Stimulated activated CD8-positive, alpha-beta memory T cell treated with anti-CD3 and anti-CD28 coated beads, Interleukin-4, amount 100 ng/mL, for 4 hours (primary cell): ENCODE data around the gene SCARF2.

Experiments used
- DNase-seq, 2 donors: peaks; one replicate each; pipeline ENCODE4 v3.0.0-alpha.2; 2020; ENCODE audit warnings: low read depth in 2 of 2, low spot score in 1 of 2

Gene SCARF2

DNA sequence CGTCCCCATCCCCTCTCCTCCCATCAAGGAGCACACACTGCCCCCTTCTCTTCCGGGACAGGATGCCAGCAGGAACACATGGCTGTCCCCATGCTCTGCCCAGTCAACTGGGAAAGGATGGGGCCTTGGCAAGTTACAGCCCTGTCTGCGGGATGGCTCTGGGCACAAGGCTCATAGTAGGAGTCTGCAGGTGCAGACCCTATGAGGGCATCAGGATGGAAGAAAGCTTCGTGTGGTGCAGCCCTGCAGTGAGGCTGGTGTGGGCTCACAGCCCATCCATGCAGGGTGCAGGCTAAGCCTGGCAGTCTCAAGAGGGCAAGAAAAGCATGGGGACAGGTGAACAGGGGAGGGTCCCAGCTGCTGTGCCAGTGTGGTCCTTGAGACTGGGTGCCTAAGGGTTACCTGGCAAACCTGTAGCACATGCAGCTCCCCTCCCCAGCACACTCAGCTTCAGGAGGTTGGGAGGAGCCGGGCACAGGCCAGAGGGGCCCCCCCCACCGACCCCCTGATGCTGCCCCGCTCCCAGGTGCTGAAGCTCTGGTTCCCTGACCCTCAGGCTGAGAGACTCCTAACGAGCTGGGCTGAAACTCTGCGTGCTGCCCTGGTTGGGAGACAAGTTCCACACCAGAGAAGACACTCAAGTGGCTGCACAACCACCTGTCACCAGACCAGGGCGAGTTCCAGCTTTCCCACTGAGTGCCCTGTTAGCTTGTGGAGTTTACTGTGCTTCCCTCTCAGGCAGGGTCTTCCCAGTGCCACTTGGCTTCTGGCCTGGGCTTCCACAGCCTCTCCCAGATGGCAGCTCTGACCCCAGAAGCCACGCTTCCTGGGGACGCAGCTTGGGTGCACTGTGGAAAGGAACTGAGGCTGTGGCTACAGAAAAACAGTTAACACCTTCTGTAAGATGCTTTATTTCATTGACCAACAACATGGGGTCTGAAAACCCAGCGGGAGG is 3.3 kb upstream of the SCARF2 start:
- no peak for DNase-seq

GRCh38 chr22:20439928-20440575 is 2.4 kb upstream of the SCARF2 start:
- DNase-seq, result no peak

DNA sequence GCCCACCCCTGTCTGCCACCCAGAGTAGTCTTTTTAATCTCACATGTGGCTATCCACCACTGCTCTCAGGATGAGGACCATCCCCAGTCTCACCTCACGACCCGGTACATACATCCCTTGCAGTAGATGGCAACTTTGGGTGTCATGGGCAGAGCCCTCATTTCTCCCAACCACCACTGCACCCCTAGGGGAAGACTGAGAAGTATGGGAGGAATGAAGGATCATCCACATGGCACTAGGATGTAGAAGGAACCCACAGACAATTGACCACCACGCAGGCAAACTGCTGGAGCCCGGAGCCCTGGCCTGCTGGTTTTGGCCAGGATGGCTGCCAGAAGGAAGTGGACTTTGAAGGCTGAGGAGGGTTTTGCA is 1.9 kb upstream of the SCARF2 start:
- no peak for DNase-seq

DNA sequence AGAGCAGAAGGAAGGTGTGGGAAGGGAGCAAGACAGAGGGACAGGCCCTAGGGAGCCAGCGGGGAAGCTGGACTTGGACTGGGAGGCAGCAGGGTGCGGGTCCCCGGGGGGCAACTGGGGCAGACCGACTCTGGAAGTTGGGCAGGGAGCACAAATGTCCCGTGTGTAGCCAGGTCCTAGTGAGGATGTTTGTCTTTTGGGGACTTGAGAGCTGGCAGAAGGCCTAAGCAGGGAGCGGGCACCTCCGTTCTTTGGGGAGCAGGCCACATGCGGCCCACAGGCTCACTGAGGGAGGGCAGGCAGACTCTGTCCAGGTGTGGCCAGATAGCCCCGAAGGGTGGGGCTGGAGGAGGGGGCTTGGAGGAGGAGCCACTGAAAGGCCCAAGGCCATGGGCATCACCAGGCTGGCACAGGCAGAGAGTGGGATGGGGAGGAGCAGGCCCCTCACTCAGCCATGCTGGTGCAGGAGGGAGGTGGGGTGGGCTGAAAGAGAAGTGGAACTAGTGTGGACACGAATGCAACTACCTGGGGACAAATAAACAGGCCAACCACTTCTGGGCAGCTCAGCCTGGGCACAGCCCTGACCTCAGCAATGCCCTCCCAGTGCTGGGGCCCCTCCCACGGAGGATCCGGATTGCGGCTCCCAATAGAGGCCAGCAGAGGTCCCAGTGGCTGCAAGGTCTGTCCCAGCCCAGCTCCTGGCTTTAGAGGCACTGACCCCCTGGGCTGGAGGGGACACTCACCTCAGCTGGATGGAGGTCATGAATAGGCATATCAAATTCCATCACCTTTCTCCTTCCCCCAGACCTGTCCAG is 1.3 kb upstream of the SCARF2 start:
- DNase-seq, result no peak

DNA sequence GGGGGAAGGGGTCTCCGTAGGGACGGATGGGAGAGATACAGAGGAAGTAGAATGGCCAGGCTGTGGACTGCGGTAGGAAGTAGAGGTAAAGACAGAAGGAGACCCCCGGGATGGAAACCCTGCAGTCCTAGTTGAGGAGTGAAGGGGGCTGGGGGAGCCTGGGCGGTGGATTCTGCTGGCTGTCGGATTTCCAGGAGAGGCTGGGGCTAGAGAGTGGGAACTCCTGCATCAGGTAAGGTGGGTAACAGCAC is 727 bp upstream of the SCARF2 start:
- no peak for DNase-seq

- no peak for DNase-seq
These were observed 635 bp downstream of the SCARF2 start for GRCh38 chr22:20436768-20437612.

DNA sequence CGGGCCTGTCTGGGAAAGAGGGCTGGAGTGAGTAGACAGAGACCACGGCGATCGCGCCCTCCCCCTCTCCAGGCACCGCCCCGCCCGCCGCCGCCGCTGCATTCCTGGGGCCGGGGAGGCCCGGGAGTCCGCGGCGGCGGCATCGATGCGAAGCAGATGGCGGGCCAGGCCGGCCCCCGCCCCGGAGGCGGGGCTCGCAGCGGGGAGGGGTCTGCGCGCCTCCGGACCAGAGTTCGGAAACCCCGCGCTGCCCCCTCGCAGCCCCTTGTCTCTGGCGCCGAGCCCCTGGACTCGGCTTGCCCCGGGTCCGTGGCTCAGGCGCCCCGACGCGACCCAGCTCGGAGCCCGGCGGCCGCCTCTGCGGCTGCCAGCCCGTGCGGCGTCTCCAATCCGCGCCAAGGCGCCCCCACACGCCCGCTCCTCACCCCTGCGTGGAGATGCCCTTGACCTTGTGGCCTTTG is 1.3 kb downstream of the SCARF2 start:
- DNase-seq, result no peak

GRCh38 chr22:20435436-20436306 is 2.0 kb downstream of the SCARF2 start:
- DNase-seq, result no peak

GRCh38 chr22:20434773-20435172 is 2.9 kb downstream of the SCARF2 start:
- DNase-seq, result no peak

- no peak for DNase-seq
These were observed 3.3 kb downstream of the SCARF2 start for GRCh38 chr22:20434264-20434751.

DNA sequence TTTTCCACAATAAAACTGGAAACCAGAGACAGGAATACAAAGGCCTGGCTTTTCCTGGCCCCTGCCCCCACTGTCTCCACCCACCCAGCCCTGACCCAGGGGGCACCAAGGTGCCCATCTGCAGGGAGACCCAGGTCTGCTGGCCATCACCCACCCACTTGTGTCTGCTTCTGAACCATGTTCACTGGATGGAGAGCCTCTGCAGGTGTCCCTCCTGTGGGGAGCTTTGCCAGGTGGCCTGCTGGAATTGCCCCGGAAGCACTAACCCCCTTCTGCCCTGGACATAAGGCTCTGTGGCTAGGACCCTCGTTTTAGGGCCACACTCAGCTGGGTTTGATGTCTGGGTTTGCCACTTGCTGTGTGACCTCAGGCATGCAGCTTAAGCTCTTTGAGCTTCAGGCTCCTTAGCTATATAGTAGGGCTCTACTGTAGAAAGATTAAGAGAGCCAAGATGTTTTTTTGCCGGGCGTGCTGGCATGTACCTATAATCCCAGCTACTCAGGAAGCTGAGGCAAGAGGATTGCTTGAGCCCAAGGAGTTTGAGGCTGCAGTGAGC is 3.9 kb downstream of the SCARF2 start:
- DNase-seq, result no peak

- DNase-seq, result no peak
These were observed 4.4 kb downstream of the SCARF2 start for GRCh38 chr22:20433191-20433590.

DNA sequence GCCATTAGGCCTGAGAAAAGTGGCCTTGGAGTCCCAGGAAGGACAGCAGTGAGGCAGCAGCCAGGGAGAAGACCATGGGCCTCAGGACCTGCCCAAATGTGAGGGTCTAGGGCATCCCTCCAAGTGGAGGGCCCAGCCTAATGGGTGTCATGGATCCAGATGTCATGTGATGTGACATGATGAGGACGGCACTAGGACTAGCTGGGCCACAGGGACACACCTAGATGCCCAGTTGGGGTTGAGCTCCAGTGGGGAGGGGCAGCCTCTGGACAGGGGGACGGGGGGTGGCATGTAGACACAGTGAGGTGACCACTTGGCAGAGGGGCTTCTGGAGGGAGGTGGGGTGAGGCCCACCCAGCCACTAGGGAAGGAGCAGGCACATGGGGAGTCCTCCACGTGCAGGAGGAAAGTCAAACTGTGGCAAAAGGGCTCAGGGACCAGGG is 5.4 kb downstream of the SCARF2 start:
- DNase-seq, result no peak

DNA sequence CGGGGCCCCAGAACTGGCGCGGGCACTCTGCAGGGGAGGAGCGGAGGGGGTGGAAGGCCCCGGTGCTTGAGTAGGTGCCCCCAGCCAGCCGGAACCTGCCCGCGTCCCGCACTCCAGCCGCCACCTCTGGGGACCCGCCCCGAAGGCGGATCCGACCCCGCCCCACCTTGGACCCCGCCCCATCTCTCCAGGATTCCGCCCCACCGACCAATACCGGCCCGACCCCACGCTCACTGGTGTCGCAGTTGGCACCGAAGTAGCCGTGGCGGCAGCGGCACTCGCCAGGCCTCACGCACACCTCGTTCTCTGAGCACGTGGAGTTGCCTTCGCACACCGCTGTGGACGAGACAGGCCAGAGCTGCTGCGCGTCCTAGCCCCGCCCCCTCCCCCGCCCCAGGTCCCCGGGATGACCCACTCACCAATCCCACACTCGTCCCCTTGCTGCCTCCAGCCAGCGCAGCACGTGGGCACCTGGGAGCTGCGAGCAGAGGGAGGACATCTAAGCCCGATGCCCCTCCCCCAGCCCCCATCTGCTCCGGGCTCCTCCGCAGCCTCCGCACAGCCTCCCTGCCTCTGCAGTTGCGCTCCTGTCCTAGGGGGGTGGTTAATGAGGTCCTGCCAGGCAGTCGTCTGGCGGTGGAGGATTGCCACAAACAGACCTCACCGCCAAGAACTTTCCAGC is 6.0 kb downstream of the SCARF2 start:
- no peak for DNase-seq

DNA sequence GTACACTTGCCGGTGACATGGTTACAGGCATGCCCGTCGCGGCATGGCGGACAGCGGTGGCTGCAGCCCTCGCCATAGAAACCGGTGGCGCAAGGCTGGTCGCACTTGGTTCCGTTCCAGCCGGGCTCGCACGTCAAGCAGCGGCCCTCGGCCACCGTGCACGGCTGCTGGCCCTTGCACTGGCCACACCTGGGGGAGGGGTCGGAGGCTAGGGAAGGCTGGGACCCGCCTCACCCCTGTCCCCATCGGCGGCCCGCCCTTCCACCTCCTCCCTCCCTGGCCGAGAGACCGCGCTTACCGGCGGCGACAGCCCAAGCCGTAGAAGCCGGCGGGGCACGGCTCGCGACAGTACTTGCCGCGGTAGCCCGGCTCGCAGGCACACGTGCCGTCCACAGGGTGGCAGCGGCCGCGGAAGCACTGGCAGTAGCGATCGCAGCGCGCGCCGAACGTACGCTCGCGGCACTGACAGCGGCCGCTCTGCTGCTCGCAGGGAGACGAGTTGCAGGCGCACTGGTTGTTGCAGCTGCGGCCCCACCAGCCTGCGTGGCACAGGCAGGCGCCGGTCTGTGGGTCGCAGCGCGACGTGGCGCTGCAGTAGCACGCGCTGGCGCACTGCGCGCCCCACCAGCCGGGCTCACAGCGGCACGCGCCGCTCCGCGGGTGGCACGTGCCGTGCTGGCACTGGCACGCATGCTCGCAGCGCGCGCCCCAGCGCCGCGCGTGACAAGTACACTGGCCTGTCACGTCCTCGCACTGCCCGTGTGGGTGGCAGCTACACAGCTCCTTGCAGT is 6.7 kb downstream of the SCARF2 start:
- DNase-seq, result no peak

DNA sequence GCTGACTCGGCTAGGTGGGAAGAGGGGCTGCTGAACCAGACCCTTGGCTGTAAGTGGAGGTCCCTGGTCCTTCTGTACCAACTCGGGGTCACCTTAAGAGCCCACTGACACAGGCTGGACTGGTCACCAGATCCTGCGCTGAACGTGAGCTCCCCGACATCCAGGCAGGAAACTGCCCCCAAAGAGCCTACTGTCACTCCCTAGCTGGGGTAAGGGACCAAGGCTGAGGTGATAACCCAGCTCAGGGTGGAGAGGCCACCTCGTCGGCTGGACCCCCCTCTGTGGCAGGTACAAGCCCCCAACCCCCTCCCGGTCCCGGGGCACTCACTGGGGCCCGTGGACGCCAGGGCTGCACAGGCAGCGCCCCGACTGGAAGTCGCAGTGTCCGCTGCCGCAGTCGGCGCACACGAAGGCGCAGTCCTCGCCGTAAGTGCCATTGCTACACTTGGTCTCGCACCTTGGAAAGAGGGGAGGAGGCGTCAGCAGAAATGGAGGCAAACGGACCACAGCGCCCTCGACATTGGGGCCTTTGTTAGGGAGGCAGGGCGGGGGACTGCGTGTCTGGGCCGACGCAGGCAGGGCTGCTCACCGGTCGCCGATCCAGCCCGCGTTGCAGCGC is 7.4 kb downstream of the SCARF2 start:
- DNase-seq, result no peak

DNA sequence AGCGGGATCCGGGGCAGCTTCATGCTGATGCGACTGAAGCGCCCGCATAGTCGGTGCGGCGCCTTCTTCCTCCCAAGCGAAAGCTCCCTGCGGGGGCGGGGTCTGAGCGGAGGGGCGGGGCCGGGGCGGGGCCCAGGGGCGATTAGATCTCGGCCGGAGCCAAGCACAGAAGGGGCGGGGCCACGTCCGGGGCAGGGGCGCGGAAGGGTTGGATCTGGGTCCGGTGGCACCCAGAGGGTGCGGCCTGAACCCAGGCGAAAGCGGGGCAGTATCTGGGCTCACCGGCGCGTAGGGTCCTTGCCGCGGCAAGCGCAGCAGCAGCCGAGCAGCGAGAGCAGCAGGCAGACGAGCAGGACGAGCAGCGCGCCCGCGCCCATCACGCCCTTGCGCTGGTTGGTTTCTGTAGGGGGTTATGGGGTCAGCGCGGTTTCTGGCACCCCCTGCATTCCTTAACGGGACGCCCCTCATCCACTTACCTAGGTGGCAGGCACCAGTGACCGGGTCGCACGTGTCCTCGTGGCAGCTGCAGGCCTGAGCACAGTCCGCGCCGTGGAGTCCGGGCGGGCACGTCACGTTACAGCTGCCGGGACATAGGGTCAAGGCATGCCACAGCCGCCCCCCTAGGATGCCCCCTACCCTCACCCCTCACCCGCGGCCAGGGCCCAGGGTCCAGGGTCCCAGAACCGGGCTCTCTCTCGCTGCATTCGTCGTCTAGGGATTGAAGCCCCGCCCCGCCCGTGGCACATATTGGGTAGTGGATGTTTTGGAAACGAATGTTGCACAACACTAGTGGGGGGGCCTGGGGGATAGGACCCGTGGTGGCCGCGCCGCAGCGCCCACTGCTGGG is 8.1 kb downstream of the SCARF2 start:
- DNase-seq, result peak; percentile 51 to 62
